22Rv1 (cell line): ENCODE measurements around the gene USH2A.

ENCODE experiments used
- H3K27ac ChIP-seq: fragments of 450-650 bp; 2 replicates; pipeline ENCODE4 v1.5.1; 2017
- CTCF ChIP-seq: fragments of 450-650 bp; IDR thresholded peaks from 2 replicates; pipeline ENCODE4 v1.5.1; 2017; ENCODE audit warnings: mild to moderate bottlenecking
- ZFX ChIP-seq: fragments of 450-650 bp; IDR thresholded peaks from 2 replicates; pipeline ENCODE4 v1.6.1; 2017; ENCODE audit warnings: antibody characterized with exemption, borderline replicate concordance

USH2A gene

GRCh38 chr1:215926670-215927069 lies 496.6 kb downstream of the USH2A start:
- no peak overlapping the region for H3K27ac ChIP-seq
- TF ChIP-seq ZFX (no peak), CTCF (no peak)

GRCh38 chr1:215923129-215923824 lies 500.0 kb downstream of the USH2A start:
- H3K27ac ChIP-seq: no peak overlapping the region
- TF ChIP-seq ZFX (no peak), CTCF (no peak)

GRCh38 chr1:215911406-215911968 lies 511.8 kb downstream of the USH2A start:
- TF ChIP-seq ZFX: no peak
- no peak for TF ChIP-seq CTCF

GRCh38 chr1:215905493-215906115 lies 517.6 kb downstream of the USH2A start:
- TF ChIP-seq ZFX (no peak), CTCF (no peak)

More at GRCh38 chr1:215911406-215911968, 511.8 kb downstream of the USH2A start:
- H3K27ac ChIP-seq: no peak overlapping the region

GRCh38 chr1:215900684-215901083 lies 522.6 kb downstream of the USH2A start:
- no peak for TF ChIP-seq ZFX
- no peak for TF ChIP-seq CTCF
- no peak overlapping the region for H3K27ac ChIP-seq

More at GRCh38 chr1:215905493-215906115, 517.6 kb downstream of the USH2A start:
- H3K27ac ChIP-seq: no peak overlapping the region

- no peak overlapping the region for H3K27ac ChIP-seq
- TF ChIP-seq CTCF (no peak), ZFX (no peak)
These were observed 523.3 kb downstream of the USH2A start for GRCh38 chr1:215899901-215900300.

GRCh38 chr1:215895893-215896292 lies 527.4 kb downstream of the USH2A start:
- no peak overlapping the region for H3K27ac ChIP-seq
- TF ChIP-seq CTCF: no peak
- TF ChIP-seq ZFX: no peak
